Stimulated activated effector memory CD8-positive, alpha-beta T cell treated with anti-CD3 and anti-CD28 coated beads, Interleukin-12 subunit alpha, Interleukin-12 subunit beta, amount 100 ng/mL, for 72 hours (primary cell): ENCODE measurements around the gene SH3RF3.

Source experiments
- ATAC-seq: fragments of 150-1000 bp; cut with Tn5 transposase; 2 replicates; pipeline ENCODE4 v1.10.0; 2021
- DNase-seq, 2 donors: peaks; one replicate each; pipeline ENCODE4 v3.0.0; 2021 to 2022; ENCODE audit warnings: low spot score in 2 of 2
- H3K27ac Mint-ChIP-seq: one replicate; pipeline ENCODE4 v1.8.0; 2022; ENCODE audit warnings: mild to moderate bottlenecking, mixed read lengths
- H3K36me3 Mint-ChIP-seq: one replicate; pipeline ENCODE4 v1.8.0; 2022; ENCODE audit warnings: mild to moderate bottlenecking, mixed read lengths
- H3K4me1 Mint-ChIP-seq: one replicate; pipeline ENCODE4 v1.8.0; 2022; ENCODE audit warnings: mixed read lengths
- H3K4me3 Mint-ChIP-seq: one replicate; pipeline ENCODE4 v1.8.0; 2022; ENCODE audit warnings: mild to moderate bottlenecking, mixed read lengths
- H3K9me3 Mint-ChIP-seq: one replicate; pipeline ENCODE4 v1.8.0; 2022; ENCODE audit warnings: mixed read lengths

SH3RF3 gene

GRCh38 chr2:109201465-109202327 lies 72.7 kb downstream of the SH3RF3 start:
- peaks cover 15% of the 10 kb centered on the region for H3K4me1 Mint-ChIP-seq
- no peak overlapping the region for H3K4me3 Mint-ChIP-seq
- H3K9me3 Mint-ChIP-seq: no peaks in the 10 kb centered on the region
- peak overlapping the region; percentile 17 for H3K27ac Mint-ChIP-seq
- no peak for DNase-seq
- no peak for ATAC-seq
- no peaks in the 10 kb centered on the region for H3K36me3 Mint-ChIP-seq

- H3K9me3 Mint-ChIP-seq: no peaks in the 10 kb centered on the region
- no peak overlapping the region for H3K27ac Mint-ChIP-seq
- no peaks in the 10 kb centered on the region for H3K36me3 Mint-ChIP-seq
- H3K4me3 Mint-ChIP-seq: no peak overlapping the region
- H3K4me1 Mint-ChIP-seq: peaks cover 20% of the 10 kb centered on the region
- DNase-seq (no peak), ATAC-seq (no peak)
Measured at GRCh38 chr2:109202486-109202885, 73.5 kb downstream of the SH3RF3 start.

GRCh38 chr2:109203246-109204011 lies 74.4 kb downstream of the SH3RF3 start:
- Mint-ChIP-seq H3K36me3 (no peaks in the 10 kb centered on the region), H3K4me3 (no peak overlapping the region), H3K9me3 (no peaks in the 10 kb centered on the region), H3K4me1 (peaks cover 20% of the 10 kb centered on the region), H3K27ac (no peak overlapping the region)
- DNase-seq (no peak), ATAC-seq (no peak)

- H3K4me1 Mint-ChIP-seq: peaks cover 20% of the 10 kb centered on the region
- no peaks in the 10 kb centered on the region for H3K36me3 Mint-ChIP-seq
- no peak for DNase-seq
- no peak overlapping the region for H3K27ac Mint-ChIP-seq
- no peaks in the 10 kb centered on the region for H3K9me3 Mint-ChIP-seq
- no peak for ATAC-seq
- H3K4me3 Mint-ChIP-seq: no peak overlapping the region
Measured at GRCh38 chr2:109204412-109204811, 75.4 kb downstream of the SH3RF3 start.

GRCh38 chr2:109205447-109205846 lies 76.4 kb downstream of the SH3RF3 start:
- no peaks in the 10 kb centered on the region for H3K9me3 Mint-ChIP-seq
- H3K4me3 Mint-ChIP-seq: no peak overlapping the region
- no peak for DNase-seq
- H3K27ac Mint-ChIP-seq: no peak overlapping the region
- no peaks in the 10 kb centered on the region for H3K36me3 Mint-ChIP-seq
- ATAC-seq: peak; percentile 63
- peaks cover 25% of the 10 kb centered on the region for H3K4me1 Mint-ChIP-seq

GRCh38 chr2:109206569-109207146 lies 77.7 kb downstream of the SH3RF3 start:
- no peak overlapping the region for H3K27ac Mint-ChIP-seq
- H3K4me1 Mint-ChIP-seq: peaks cover 36% of the 10 kb centered on the region

GRCh38 chr2:109207176-109207575 lies 78.2 kb downstream of the SH3RF3 start:
- no peak overlapping the region for H3K27ac Mint-ChIP-seq
- H3K9me3 Mint-ChIP-seq: no peaks in the 10 kb centered on the region
- ATAC-seq: no peak
- no peaks in the 10 kb centered on the region for H3K36me3 Mint-ChIP-seq
- DNase-seq: no peak
- no peak overlapping the region for H3K4me3 Mint-ChIP-seq
- peaks cover 37% of the 10 kb centered on the region for H3K4me1 Mint-ChIP-seq

More at GRCh38 chr2:109206569-109207146, 77.7 kb downstream of the SH3RF3 start:
- no peaks in the 10 kb centered on the region for H3K9me3 Mint-ChIP-seq
- DNase-seq (no peak), ATAC-seq (no peak)
- H3K36me3 Mint-ChIP-seq: no peaks in the 10 kb centered on the region
- no peak overlapping the region for H3K4me3 Mint-ChIP-seq

GRCh38 chr2:109208071-109208950 lies 79.3 kb downstream of the SH3RF3 start:
- DNase-seq (no peak), ATAC-seq (no peak)
- Mint-ChIP-seq H3K9me3 (no peaks in the 10 kb centered on the region), H3K36me3 (peaks cover 4% of the 10 kb centered on the region), H3K4me1 (peaks cover 49% of the 10 kb centered on the region), H3K4me3 (no peak overlapping the region), H3K27ac (no peak overlapping the region)

GRCh38 chr2:109208951-109209335 lies 79.9 kb downstream of the SH3RF3 start:
- Mint-ChIP-seq H3K4me1 (peaks cover 55% of the 10 kb centered on the region), H3K4me3 (no peak overlapping the region), H3K36me3 (peaks cover 10% of the 10 kb centered on the region), H3K9me3 (no peaks in the 10 kb centered on the region), H3K27ac (no peak overlapping the region)
- ATAC-seq: no peak
- no peak for DNase-seq

- peaks cover 15% of the 10 kb centered on the region for H3K36me3 Mint-ChIP-seq
- DNase-seq (no peak), ATAC-seq (no peak)
- H3K4me3 Mint-ChIP-seq: no peak overlapping the region
- no peak overlapping the region for H3K27ac Mint-ChIP-seq
- H3K4me1 Mint-ChIP-seq: peaks cover 57% of the 10 kb centered on the region
- H3K9me3 Mint-ChIP-seq: no peaks in the 10 kb centered on the region
Measured at GRCh38 chr2:109209412-109209811, 80.4 kb downstream of the SH3RF3 start.

- no peak overlapping the region for H3K4me3 Mint-ChIP-seq
- no peak for DNase-seq
- no peak overlapping the region for H3K27ac Mint-ChIP-seq
- ATAC-seq: no peak
- H3K9me3 Mint-ChIP-seq: no peaks in the 10 kb centered on the region
- peaks cover 17% of the 10 kb centered on the region for H3K36me3 Mint-ChIP-seq
- peaks cover 59% of the 10 kb centered on the region for H3K4me1 Mint-ChIP-seq
Measured at GRCh38 chr2:109209941-109210340, 80.9 kb downstream of the SH3RF3 start.

GRCh38 chr2:109210431-109211200 lies 81.6 kb downstream of the SH3RF3 start:
- H3K9me3 Mint-ChIP-seq: no peaks in the 10 kb centered on the region
- no peak for ATAC-seq
- peaks cover 17% of the 10 kb centered on the region for H3K36me3 Mint-ChIP-seq
- peak overlapping the region; percentile 72 for H3K27ac Mint-ChIP-seq
- no peak for DNase-seq
- no peak overlapping the region for H3K4me3 Mint-ChIP-seq
- H3K4me1 Mint-ChIP-seq: peaks cover 64% of the 10 kb centered on the region

GRCh38 chr2:109211315-109211714 lies 82.3 kb downstream of the SH3RF3 start:
- Mint-ChIP-seq H3K27ac (no peak overlapping the region), H3K4me1 (peaks cover 65% of the 10 kb centered on the region), H3K36me3 (peaks cover 17% of the 10 kb centered on the region), H3K4me3 (no peak overlapping the region), H3K9me3 (no peaks in the 10 kb centered on the region)
- DNase-seq (no peak), ATAC-seq (no peak)

GRCh38 chr2:109212836-109213563 lies 84.0 kb downstream of the SH3RF3 start:
- H3K4me3 Mint-ChIP-seq: peak overlapping the region; percentile 55
- peaks cover 76% of the 10 kb centered on the region for H3K4me1 Mint-ChIP-seq
- DNase-seq (no peak), ATAC-seq (no peak)
- peak overlapping the region; percentile 74 for H3K27ac Mint-ChIP-seq
- no peaks in the 10 kb centered on the region for H3K9me3 Mint-ChIP-seq
- H3K36me3 Mint-ChIP-seq: peaks cover 17% of the 10 kb centered on the region
